Measurements from ENCODE around the gene ASPRV1.
A peak's percentile ranks its signal among the peaks of the same experiment; 100 is the strongest.
"Not testable (repeated sequence)": the region's sequence is repeated elsewhere in the genome, so short reads cannot be mapped to it uniquely, and the experiment has no call there.

Gene ASPRV1

GRCh38 chr2:69961496-69961895 is at the start of gene ASPRV1:
Gene ASPRV1, minus strand, starts transcription at chr2:69961631. Its CDS starts 195 bp downstream, at chr2:69961436.
- DNase-seq: no peak

- DNase-seq: no peak
Measured at GRCh38 chr2:70010576-70011111, 49.2 kb upstream of the ASPRV1 start.

- DNase-seq: no peak
Measured at GRCh38 chr2:70009762-70010575, 48.5 kb upstream of the ASPRV1 start.

- no peak for DNase-seq
Measured at GRCh38 chr2:70008290-70008689, 46.9 kb upstream of the ASPRV1 start.

- no peak for DNase-seq
Measured at GRCh38 chr2:70007151-70007550, 45.7 kb upstream of the ASPRV1 start.

- DNase-seq: no peak
Measured at GRCh38 chr2:70006447-70006784, 45.0 kb upstream of the ASPRV1 start.

- DNase-seq: no peak
Measured at GRCh38 chr2:70005752-70006446, 44.5 kb upstream of the ASPRV1 start.

- DNase-seq: no peak
Measured at GRCh38 chr2:70005216-70005615, 43.8 kb upstream of the ASPRV1 start.

- DNase-seq: no peak
Measured at GRCh38 chr2:70003093-70003830, 41.8 kb upstream of the ASPRV1 start.

GRCh38 chr2:70002241-70002899 is 40.9 kb upstream of the ASPRV1 start:
- no peak for DNase-seq

GRCh38 chr2:70000529-70000928 is 39.1 kb upstream of the ASPRV1 start:
- not testable (repeated sequence) for DNase-seq

GRCh38 chr2:69998761-69999160 is 37.3 kb upstream of the ASPRV1 start:
- DNase-seq: no peak

- peak; percentile 63 for DNase-seq
Measured at GRCh38 chr2:69997015-69997830, 35.8 kb upstream of the ASPRV1 start.

GRCh38 chr2:69995511-69995910 is 34.1 kb upstream of the ASPRV1 start:
- no peak for DNase-seq

- no peak for DNase-seq
Measured at GRCh38 chr2:69994166-69994565, 32.7 kb upstream of the ASPRV1 start.

- no peak for DNase-seq
Measured at GRCh38 chr2:69993708-69994107, 32.3 kb upstream of the ASPRV1 start.

- DNase-seq: no peak
Measured at GRCh38 chr2:69993048-69993565, 31.7 kb upstream of the ASPRV1 start.

GRCh38 chr2:69992310-69993047 is 31.0 kb upstream of the ASPRV1 start:
- no peak for DNase-seq

- no peak for DNase-seq
Measured at GRCh38 chr2:69989441-69990105, 28.1 kb upstream of the ASPRV1 start.

- DNase-seq: no peak
Measured at GRCh38 chr2:69989009-69989408, 27.6 kb upstream of the ASPRV1 start.
